Liver (tissue), 3 donors: Measurements from ENCODE around the gene SLC35B4.

ENCODE experiments used
- JUND ChIP-seq, 2 donors: IDR thresholded peaks; 2 replicates each; pipeline ENCODE4 v1.6.1; 2016; ENCODE audit warnings: antibody characterized with exemption in 2 of 2
- RAD21 ChIP-seq, 2 donors: IDR thresholded peaks; 2 replicates each; pipeline ENCODE4 v1.6.1; 2016; ENCODE audit warnings: antibody characterized with exemption in 2 of 2, mild to moderate bottlenecking in 2 of 2
- SP1 ChIP-seq: IDR thresholded peaks from 2 replicates; pipeline ENCODE4 v1.6.1; 2018; ENCODE audit warnings: antibody characterized with exemption, mild to moderate bottlenecking
- TAF1 ChIP-seq: conservative IDR thresholded peaks from 2 replicates; pipeline ENCODE4 v1.6.1; 2016; ENCODE audit warnings: antibody characterized with exemption, mild to moderate bottlenecking
- YY1 ChIP-seq: IDR thresholded peaks from 2 replicates; pipeline ENCODE4 v1.6.1; 2016; ENCODE audit warnings: antibody characterized with exemption, mild to moderate bottlenecking
- TF ChIP-seq, protein P1 (sequence below): IDR thresholded peaks from 2 replicates; pipeline ENCODE4 v1.6.1; 2016; ENCODE audit warnings: antibody characterized with exemption
- TF ChIP-seq, protein P2 (sequence below): IDR thresholded peaks from 2 replicates; pipeline ENCODE4 v1.6.1; 2016; ENCODE audit warnings: antibody characterized with exemption, mild to moderate bottlenecking
- TF ChIP-seq, protein P3 (sequence below): fragments of 150-350 bp; IDR thresholded peaks from 2 replicates; pipeline ENCODE4 v1.5.1; 2017; ENCODE audit warnings: improper control_type of control experiment, low read depth, low read length; ENCODE audit not compliant: missing input control
- donor health status: healthy.
- donor health status: healthy.

DNA sequence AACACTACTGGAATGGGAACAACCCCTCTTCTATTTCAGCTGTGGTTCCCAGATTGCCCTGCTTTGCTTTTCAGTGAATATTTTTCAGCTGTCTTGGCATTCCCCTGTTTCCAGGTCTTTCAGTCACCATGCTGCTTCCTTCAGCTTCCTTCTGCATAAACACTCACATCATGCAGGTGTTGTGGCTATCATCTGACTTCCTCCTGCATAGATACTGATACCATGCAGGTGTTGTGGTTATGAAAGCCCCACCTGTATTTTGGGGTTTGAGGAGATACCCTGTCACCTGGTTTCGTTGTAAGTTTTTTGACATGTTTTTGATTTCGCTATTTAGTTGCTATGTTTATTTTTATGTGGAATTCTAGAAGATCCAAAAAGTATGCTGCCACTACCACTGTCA is 71.5 kb downstream of the SLC35B4 start:
- TF ChIP-seq JUND (IDR thresholded peaks at IDR 0.05) (no peak), YY1 (no peak), TAF1 (no peak), RAD21 (IDR thresholded peaks at IDR 0.05) (no peak), SP1 (no peak)
- TF ChIP-seq, protein P1, sequence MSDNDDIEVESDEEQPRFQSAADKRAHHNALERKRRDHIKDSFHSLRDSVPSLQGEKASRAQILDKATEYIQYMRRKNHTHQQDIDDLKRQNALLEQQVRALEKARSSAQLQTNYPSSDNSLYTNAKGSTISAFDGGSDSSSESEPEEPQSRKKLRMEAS = no peak
- TF ChIP-seq, protein P2, sequence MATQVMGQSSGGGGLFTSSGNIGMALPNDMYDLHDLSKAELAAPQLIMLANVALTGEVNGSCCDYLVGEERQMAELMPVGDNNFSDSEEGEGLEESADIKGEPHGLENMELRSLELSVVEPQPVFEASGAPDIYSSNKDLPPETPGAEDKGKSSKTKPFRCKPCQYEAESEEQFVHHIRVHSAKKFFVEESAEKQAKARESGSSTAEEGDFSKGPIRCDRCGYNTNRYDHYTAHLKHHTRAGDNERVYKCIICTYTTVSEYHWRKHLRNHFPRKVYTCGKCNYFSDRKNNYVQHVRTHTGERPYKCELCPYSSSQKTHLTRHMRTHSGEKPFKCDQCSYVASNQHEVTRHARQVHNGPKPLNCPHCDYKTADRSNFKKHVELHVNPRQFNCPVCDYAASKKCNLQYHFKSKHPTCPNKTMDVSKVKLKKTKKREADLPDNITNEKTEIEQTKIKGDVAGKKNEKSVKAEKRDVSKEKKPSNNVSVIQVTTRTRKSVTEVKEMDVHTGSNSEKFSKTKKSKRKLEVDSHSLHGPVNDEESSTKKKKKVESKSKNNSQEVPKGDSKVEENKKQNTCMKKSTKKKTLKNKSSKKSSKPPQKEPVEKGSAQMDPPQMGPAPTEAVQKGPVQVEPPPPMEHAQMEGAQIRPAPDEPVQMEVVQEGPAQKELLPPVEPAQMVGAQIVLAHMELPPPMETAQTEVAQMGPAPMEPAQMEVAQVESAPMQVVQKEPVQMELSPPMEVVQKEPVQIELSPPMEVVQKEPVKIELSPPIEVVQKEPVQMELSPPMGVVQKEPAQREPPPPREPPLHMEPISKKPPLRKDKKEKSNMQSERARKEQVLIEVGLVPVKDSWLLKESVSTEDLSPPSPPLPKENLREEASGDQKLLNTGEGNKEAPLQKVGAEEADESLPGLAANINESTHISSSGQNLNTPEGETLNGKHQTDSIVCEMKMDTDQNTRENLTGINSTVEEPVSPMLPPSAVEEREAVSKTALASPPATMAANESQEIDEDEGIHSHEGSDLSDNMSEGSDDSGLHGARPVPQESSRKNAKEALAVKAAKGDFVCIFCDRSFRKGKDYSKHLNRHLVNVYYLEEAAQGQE = no peak
- TF ChIP-seq, protein P3, sequence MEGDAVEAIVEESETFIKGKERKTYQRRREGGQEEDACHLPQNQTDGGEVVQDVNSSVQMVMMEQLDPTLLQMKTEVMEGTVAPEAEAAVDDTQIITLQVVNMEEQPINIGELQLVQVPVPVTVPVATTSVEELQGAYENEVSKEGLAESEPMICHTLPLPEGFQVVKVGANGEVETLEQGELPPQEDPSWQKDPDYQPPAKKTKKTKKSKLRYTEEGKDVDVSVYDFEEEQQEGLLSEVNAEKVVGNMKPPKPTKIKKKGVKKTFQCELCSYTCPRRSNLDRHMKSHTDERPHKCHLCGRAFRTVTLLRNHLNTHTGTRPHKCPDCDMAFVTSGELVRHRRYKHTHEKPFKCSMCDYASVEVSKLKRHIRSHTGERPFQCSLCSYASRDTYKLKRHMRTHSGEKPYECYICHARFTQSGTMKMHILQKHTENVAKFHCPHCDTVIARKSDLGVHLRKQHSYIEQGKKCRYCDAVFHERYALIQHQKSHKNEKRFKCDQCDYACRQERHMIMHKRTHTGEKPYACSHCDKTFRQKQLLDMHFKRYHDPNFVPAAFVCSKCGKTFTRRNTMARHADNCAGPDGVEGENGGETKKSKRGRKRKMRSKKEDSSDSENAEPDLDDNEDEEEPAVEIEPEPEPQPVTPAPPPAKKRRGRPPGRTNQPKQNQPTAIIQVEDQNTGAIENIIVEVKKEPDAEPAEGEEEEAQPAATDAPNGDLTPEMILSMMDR = no peak
